Liver (tissue), 9 donors: ENCODE data around the gene NHERF1. TPM values are rescaled to one million over a fixed set of nuclear protein-coding genes. Genes with fewer than 3 reads are reported as not detected.
A peak's percentile ranks its signal among the peaks of the same experiment; 100 is the strongest.

Source experiments
- DNase-seq: peaks from one replicate; pipeline ENCODE4 v3.0.0-alpha.2; 2017; ENCODE audit warnings: low spot score
- H3K27ac ChIP-seq, 2 donors: one replicate each; pipeline ENCODE4 v1.7.0; 2013; ENCODE audit warnings: inconsistent platforms in 2 of 2, low read length in 2 of 2, control low read depth in 1 of 2, low read depth in 1 of 2, mild to moderate bottlenecking in 1 of 2
- H3K27me3 ChIP-seq, 4 donors: one replicate each; pipeline versions ENCODE4 v1.6.1 to v1.7.0; 2013; ENCODE audit warnings: low read length in 3 of 4, inconsistent platforms in 1 of 4, mild to moderate bottlenecking in 1 of 4, moderate library complexity in 1 of 4; ENCODE audit not compliant: control insufficient read depth in 4 of 4, insufficient read depth in 4 of 4
- H3K36me3 ChIP-seq, 4 donors: one replicate each; pipeline versions ENCODE4 v1.6.1 to v1.7.0; 2013; ENCODE audit warnings: low read length in 3 of 4, mild to moderate bottlenecking in 3 of 4, low read depth in 1 of 4, moderate library complexity in 1 of 4; ENCODE audit not compliant: control insufficient read depth in 4 of 4, insufficient read depth in 3 of 4
- H3K4me1 ChIP-seq, 4 donors: one replicate each; pipeline versions ENCODE4 v1.6.1 to v1.7.0; 2013; ENCODE audit warnings: low read length in 3 of 4, mild to moderate bottlenecking in 3 of 4, moderate library complexity in 1 of 4; ENCODE audit not compliant: control insufficient read depth in 4 of 4, insufficient read depth in 4 of 4
- H3K4me3 ChIP-seq, 3 donors: one replicate each; pipeline versions ENCODE4 v1.6.1 to v1.7.0; 2013; ENCODE audit warnings: low read length in 3 of 3, control low read depth in 1 of 3, low read depth in 1 of 3, mild to moderate bottlenecking in 1 of 3
- H3K9ac ChIP-seq, 2 donors: one replicate each; pipeline ENCODE4 v1.7.0; 2013; ENCODE audit warnings: low read length in 2 of 2, mild to moderate bottlenecking in 2 of 2, moderate library complexity in 2 of 2, control low read depth in 1 of 2, low read depth in 1 of 2
- H3K9me3 ChIP-seq, 4 donors: one replicate each; pipeline versions ENCODE4 v1.6.1 to v1.7.0; 2013; ENCODE audit warnings: low read length in 3 of 4; ENCODE audit not compliant: control insufficient read depth in 4 of 4
- ATF3 ChIP-seq: IDR thresholded peaks from 2 replicates; pipeline ENCODE4 v1.6.1; 2016; ENCODE audit warnings: antibody characterized with exemption
- FOXA1 ChIP-seq: IDR thresholded peaks from 2 replicates; pipeline ENCODE4 v1.6.1; 2016; ENCODE audit warnings: antibody characterized with exemption
- FOXA2 ChIP-seq: IDR thresholded peaks from 2 replicates; pipeline ENCODE4 v1.6.1; 2016; ENCODE audit warnings: antibody characterized with exemption
- GABPA ChIP-seq, 2 donors: IDR thresholded peaks in 1 of 2; conservative IDR thresholded peaks in 1 of 2; 2 replicates each; pipeline ENCODE4 v1.6.1; 2016; ENCODE audit warnings: antibody characterized with exemption in 2 of 2, mild to moderate bottlenecking in 1 of 2, moderate library complexity in 1 of 2
- HNF4A ChIP-seq, 2 donors: conservative IDR thresholded peaks; 2 replicates each; pipeline ENCODE4 v1.6.1; 2016; ENCODE audit warnings: antibody characterized with exemption in 2 of 2, mild to moderate bottlenecking in 2 of 2
- HNF4G ChIP-seq: IDR thresholded peaks from 2 replicates; pipeline ENCODE4 v1.6.1; 2016; ENCODE audit warnings: antibody characterized with exemption
- JUND ChIP-seq, 2 donors: IDR thresholded peaks; 2 replicates each; pipeline ENCODE4 v1.6.1; 2016; ENCODE audit warnings: antibody characterized with exemption in 2 of 2
- NR2F2 ChIP-seq: IDR thresholded peaks from 2 replicates; pipeline ENCODE4 v1.6.1; 2016; ENCODE audit warnings: antibody characterized with exemption
- RAD21 ChIP-seq, 2 donors: IDR thresholded peaks; 2 replicates each; pipeline ENCODE4 v1.6.1; 2016; ENCODE audit warnings: antibody characterized with exemption in 2 of 2, mild to moderate bottlenecking in 2 of 2
- RXRA ChIP-seq, 2 donors: IDR thresholded peaks; 2 replicates each; pipeline ENCODE4 v1.6.1; 2017 to 2018; ENCODE audit warnings: antibody characterized with exemption in 2 of 2, mild to moderate bottlenecking in 1 of 2
- SP1 ChIP-seq: IDR thresholded peaks from 2 replicates; pipeline ENCODE4 v1.6.1; 2018; ENCODE audit warnings: antibody characterized with exemption, mild to moderate bottlenecking
- TAF1 ChIP-seq: conservative IDR thresholded peaks from 2 replicates; pipeline ENCODE4 v1.6.1; 2016; ENCODE audit warnings: antibody characterized with exemption, mild to moderate bottlenecking
- YY1 ChIP-seq: IDR thresholded peaks from 2 replicates; pipeline ENCODE4 v1.6.1; 2016; ENCODE audit warnings: antibody characterized with exemption, mild to moderate bottlenecking
- ZBTB33 ChIP-seq: IDR thresholded peaks from 2 replicates; pipeline ENCODE4 v1.6.1; 2016; ENCODE audit warnings: antibody characterized with exemption
- WGBS: extraction: QIAGEN DNeasy Blood & Tissue Kit; methylation state at CpG from one replicate; pipeline ENCODE4 v1.1.7; 2013; 5-methylcytosine and 5-hydroxymethylcytosine counted together
- polyA plus RNA-seq, 2 donors: library from polyadenylated mRNA; stranded (reverse) in 1 of 2; unstranded in 1 of 2; fragments of 200-250 nt in 1 of 2; fragments of >200 nt in 1 of 2; fragmentation: Nextera tagmentation in 1 of 2; extraction: Ambion mirVana in 1 of 2; gene quantifications; one replicate each; pipeline versions ENCODE4 v1.2.1 to v1.2.3, GENCODE V29; 2013 to 2015
- total RNA-seq, 2 donors: library from RNA; depleted of rRNA; stranded (reverse); fragments of >200 nt; gene quantifications; one replicate each; pipeline ENCODE4 v1.2.3, GENCODE V29; 2014
- TF ChIP-seq, protein P1 (sequence below): IDR thresholded peaks from 2 replicates; pipeline ENCODE4 v1.6.1; 2016; ENCODE audit warnings: antibody characterized with exemption
- TF ChIP-seq, protein P2 (sequence below): fragments of 150-350 bp; IDR thresholded peaks from 2 replicates; pipeline ENCODE4 v1.5.1; 2017; ENCODE audit warnings: improper control_type of control experiment, low read depth, low read length; ENCODE audit not compliant: missing input control
- donor health status: healthy.
- donor health status: healthy.
- donor health status: healthy.
- donor health status: healthy.
- donor health status: healthy.

NHERF1 gene
- total and polyA plus RNA-seq, 4 donors, result 38.1 to 160 (median 94.7) TPM

- Histone ChIP-seq H3K27me3 (no peaks in the 10 kb centered on the region), H3K4me3 (no peak overlapping the region), H3K9me3 (no peaks in the 10 kb centered on the region), H3K36me3 (peaks cover 9 to 26% (median 17%) of the 10 kb centered on the region in 4 donors), H3K4me1 (peaks cover 19 to 80% (median 58%) of the 10 kb centered on the region in 4 donors), H3K9ac (no peak overlapping the region), H3K27ac (peak overlapping the region in 1 of 2 donors; percentile 2)
- no peak for DNase-seq
- no peak for TF ChIP-seq TAF1
- no peak for TF ChIP-seq RXRA (IDR thresholded peaks at IDR 0.05)
- no peak for TF ChIP-seq YY1
- no peak for TF ChIP-seq FOXA2
- TF ChIP-seq HNF4G, result no peak
- TF ChIP-seq, protein P1, sequence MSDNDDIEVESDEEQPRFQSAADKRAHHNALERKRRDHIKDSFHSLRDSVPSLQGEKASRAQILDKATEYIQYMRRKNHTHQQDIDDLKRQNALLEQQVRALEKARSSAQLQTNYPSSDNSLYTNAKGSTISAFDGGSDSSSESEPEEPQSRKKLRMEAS, result no peak
- TF ChIP-seq RAD21 (IDR thresholded peaks at IDR 0.05), result no peak
- no peak for TF ChIP-seq FOXA1
- TF ChIP-seq HNF4A (conservative IDR thresholded peaks at IDR 0.05), result no peak
- no peak for TF ChIP-seq NR2F2
- no peak for TF ChIP-seq ZBTB33
- TF ChIP-seq, protein P2, sequence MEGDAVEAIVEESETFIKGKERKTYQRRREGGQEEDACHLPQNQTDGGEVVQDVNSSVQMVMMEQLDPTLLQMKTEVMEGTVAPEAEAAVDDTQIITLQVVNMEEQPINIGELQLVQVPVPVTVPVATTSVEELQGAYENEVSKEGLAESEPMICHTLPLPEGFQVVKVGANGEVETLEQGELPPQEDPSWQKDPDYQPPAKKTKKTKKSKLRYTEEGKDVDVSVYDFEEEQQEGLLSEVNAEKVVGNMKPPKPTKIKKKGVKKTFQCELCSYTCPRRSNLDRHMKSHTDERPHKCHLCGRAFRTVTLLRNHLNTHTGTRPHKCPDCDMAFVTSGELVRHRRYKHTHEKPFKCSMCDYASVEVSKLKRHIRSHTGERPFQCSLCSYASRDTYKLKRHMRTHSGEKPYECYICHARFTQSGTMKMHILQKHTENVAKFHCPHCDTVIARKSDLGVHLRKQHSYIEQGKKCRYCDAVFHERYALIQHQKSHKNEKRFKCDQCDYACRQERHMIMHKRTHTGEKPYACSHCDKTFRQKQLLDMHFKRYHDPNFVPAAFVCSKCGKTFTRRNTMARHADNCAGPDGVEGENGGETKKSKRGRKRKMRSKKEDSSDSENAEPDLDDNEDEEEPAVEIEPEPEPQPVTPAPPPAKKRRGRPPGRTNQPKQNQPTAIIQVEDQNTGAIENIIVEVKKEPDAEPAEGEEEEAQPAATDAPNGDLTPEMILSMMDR, result no peak
- 85% methylated on average over 9 of the region's 9 CpGs for WGBS
These were observed 23.0 kb downstream of the NHERF1 start for GRCh38 chr17:74771319-74771914.

GRCh38 chr17:74772053-74772452 lies 23.6 kb downstream of the NHERF1 start:
- no peak for DNase-seq
- Histone ChIP-seq H3K27ac (peak overlapping the region in 1 of 2 donors; percentile 6), H3K27me3 (no peaks in the 10 kb centered on the region), H3K9me3 (no peaks in the 10 kb centered on the region), H3K36me3 (peaks cover 9 to 26% (median 17%) of the 10 kb centered on the region in 4 donors), H3K9ac (no peak overlapping the region), H3K4me3 (no peak overlapping the region), H3K4me1 (peaks cover 16 to 80% (median 58%) of the 10 kb centered on the region in 4 donors)
- WGBS, result 68% methylated on average over 13 of the region's 13 CpGs
- no peak for TF ChIP-seq FOXA1
- TF ChIP-seq SP1, result no peak
- no peak for TF ChIP-seq YY1
- no peak for TF ChIP-seq ATF3
- TF ChIP-seq RXRA (IDR thresholded peaks at IDR 0.05), result no peak
- no peak for TF ChIP-seq GABPA (IDR thresholded peaks at IDR 0.05 in 1 of 2, conservative IDR thresholded peaks at IDR 0.05 in 1 of 2)
- TF ChIP-seq JUND (IDR thresholded peaks at IDR 0.05), result no peak
- TF ChIP-seq FOXA2, result no peak
- TF ChIP-seq HNF4A (conservative IDR thresholded peaks at IDR 0.05), result no peak
- TF ChIP-seq, protein P1, result no peak
- no peak for TF ChIP-seq HNF4G
- no peak for TF ChIP-seq NR2F2
- TF ChIP-seq, protein P2, result no peak
- no peak for TF ChIP-seq RAD21 (IDR thresholded peaks at IDR 0.05)
